Panc1 (cell line): ENCODE data around the gene ADAMTS19. TPM values are rescaled to one million over a fixed set of nuclear protein-coding genes. Genes with fewer than 3 reads are reported as not detected.

Experiments
- ATAC-seq: fragments of 200-7000 bp; cut with Tn5 transposase; 2 replicates; pipeline ENCODE4 v1.9.1; 2020; ENCODE audit warnings: mild to moderate bottlenecking, moderate library complexity
- BruUV-seq: library from RNA; stranded (reverse); fragments of 400-500 nt; replicated peaks from 2 replicates; lab custom pipeline; 2021; lab: Mats Ljungman, UMichigan
- CTCF ChIA-PET: fragments of 300-600 bp; sonication (Branson Sonifier 250); formaldehyde crosslinking; loops from one replicate; lab custom pipeline; 2022; ENCODE audit warnings: antibody characterized with exemption; lab: Charles Lee
- POLR2A ChIA-PET: fragments of 300-600 bp; sonication (Branson Sonifier 250); formaldehyde crosslinking; loops from one replicate; lab custom pipeline; 2022; ENCODE audit warnings: antibody characterized with exemption; lab: Charles Lee
- DNase-seq: peaks from one replicate; pipeline ENCODE4 v3.0.0-alpha.2; 2010; ENCODE audit warnings: low read depth, low spot score
- H3K27ac ChIP-seq: 2 replicates; pipeline ENCODE4 v1.5.1; 2011; ENCODE audit warnings: mild to moderate bottlenecking, low read length, inconsistent platforms
- H3K27me3 ChIP-seq: fragments of 200-500 bp; sonication (Bioruptor generic); 2 replicates; pipeline ENCODE4 v1.6.0; 2014; ENCODE audit warnings: low read length, inconsistent platforms; ENCODE audit not compliant: control insufficient read depth, insufficient read depth
- H3K36me3 ChIP-seq: fragments of 200-500 bp; sonication (Bioruptor generic); 2 replicates; pipeline ENCODE4 v1.5.1; 2014; ENCODE audit warnings: inconsistent platforms, mild to moderate bottlenecking, low read length, moderate library complexity; ENCODE audit not compliant: control insufficient read depth, insufficient read depth
- H3K4me1 ChIP-seq: 2 replicates; pipeline ENCODE4 v1.5.1; 2011; ENCODE audit warnings: inconsistent platforms, mild to moderate bottlenecking, low read length, moderate library complexity; ENCODE audit not compliant: control insufficient read depth, insufficient read depth
- H3K4me3 ChIP-seq, 2 experiments: 2 replicates each; pipeline ENCODE4 v1.5.1; 2011 to 2012; ENCODE audit warnings: low read depth in 2 of 2, low read length in 2 of 2, mild to moderate bottlenecking in 2 of 2, inconsistent platforms in 1 of 2, moderate library complexity in 1 of 2
- H3K9me3 ChIP-seq: fragments of 200-500 bp; sonication (Bioruptor generic); 2 replicates; pipeline ENCODE4 v1.5.1; 2014; ENCODE audit warnings: low read depth, mild to moderate bottlenecking, inconsistent platforms, low read length, moderate library complexity; ENCODE audit not compliant: control insufficient read depth, insufficient read depth
- CTCF ChIP-seq: fragments of 450-650 bp; IDR thresholded peaks from 2 replicates; pipeline ENCODE4 v1.5.1; 2017; ENCODE audit warnings: mild to moderate bottlenecking
- POLR2AphosphoS5 ChIP-seq: IDR thresholded peaks from 2 replicates; pipeline ENCODE4 v1.6.1; 2012; ENCODE audit warnings: mild to moderate bottlenecking, low read depth, low read length, moderate library complexity
- REST ChIP-seq, 2 experiments: IDR thresholded peaks; 2 replicates each; pipeline ENCODE4 v1.6.1; 2011 to 2012; ENCODE audit warnings: low read depth in 2 of 2, control low read depth in 1 of 2, low read length in 1 of 2, mild to moderate bottlenecking in 1 of 2, moderate library complexity in 1 of 2; ENCODE audit not compliant: insufficient read depth in 1 of 2
- SIN3A ChIP-seq: IDR thresholded peaks from 2 replicates; pipeline ENCODE4 v1.6.1; 2012; ENCODE audit warnings: low read depth, mild to moderate bottlenecking, low read length, moderate library complexity, borderline replicate concordance; ENCODE audit not compliant: insufficient read depth
- TCF7L2 ChIP-seq: IDR thresholded peaks from 2 replicates; pipeline ENCODE4 v1.6.1; 2011; ENCODE audit warnings: mild to moderate bottlenecking, low read depth, low read length, inconsistent platforms
- in situ Hi-C: cut with HindIII; loops from 2 replicates; pipeline ENCODE4 v1.10.0; 2016; ENCODE audit warnings: low sequenced_read_pairs, low pct_unique_long_range_greater_than_20kb
- intact Hi-C: fragments of 100-400 bp; cut with micrococcal nuclease; formaldehyde crosslinking; loops from one replicate; pipeline ENCODE4 v1.10.0; 2022; ENCODE audit not compliant: unreplicated experiment
- total RNA-seq: library from RNA; stranded (reverse); gene quantifications from one replicate; pipeline ENCODE4 v1.2.1, GENCODE V29; 2021; ENCODE audit not compliant: unreplicated experiment

ADAMTS19 gene
- total RNA-seq, 1 experiment from 2014 or later, result not detected

- Histone ChIP-seq H3K27ac (no peak overlapping the region), H3K4me3 (no peak overlapping the region), H3K9me3 (no peaks in the 10 kb centered on the region), H3K36me3 (no peaks in the 10 kb centered on the region), H3K27me3 (no peaks in the 10 kb centered on the region), H3K4me1 (no peaks in the 10 kb centered on the region)
- ATAC-seq (no peak), DNase-seq (no peak)
- in situ Hi-C loops, result no loop called here
- CTCF ChIA-PET, result no interaction called here
- POLR2A ChIA-PET, result no interaction called here
- TF ChIP-seq POLR2AphosphoS5 (no peak), REST (IDR thresholded peaks at IDR 0.05; ENCODE audit: insufficient read depth in 1 of 2, low read depth in 2 of 2, low read length in 1 of 2) (no peak), SIN3A (no peak), CTCF (no peak), TCF7L2 (no peak)
- intact Hi-C loops, result no loop called here
- BruUV-seq, result no TSS peak
Measured at GRCh38 chr5:129496864-129497595, 36.9 kb downstream of the ADAMTS19 start.

GRCh38 chr5:129499208-129499852, 39.2 kb downstream of the ADAMTS19 start:
- Histone ChIP-seq H3K4me1 (no peaks in the 10 kb centered on the region), H3K9me3 (no peaks in the 10 kb centered on the region), H3K4me3 (no peak overlapping the region), H3K27me3 (no peaks in the 10 kb centered on the region), H3K27ac (no peak overlapping the region), H3K36me3 (no peaks in the 10 kb centered on the region)
- POLR2A ChIA-PET, result no interaction called here
- BruUV-seq, result no TSS peak
- CTCF ChIA-PET, result no interaction called here
- no peak for TF ChIP-seq POLR2AphosphoS5
- TF ChIP-seq TCF7L2, result no peak
- no peak for TF ChIP-seq CTCF
- TF ChIP-seq REST (IDR thresholded peaks at IDR 0.05; ENCODE audit: insufficient read depth in 1 of 2, low read depth in 2 of 2, low read length in 1 of 2), result no peak
- no peak for TF ChIP-seq SIN3A
- intact Hi-C loops, result no loop called here
- ATAC-seq (no peak), DNase-seq (no peak)
- in situ Hi-C loops, result no loop called here
